Neural crest cell (in vitro differentiated cells): ENCODE measurements around the gene INKA1. TPM values are rescaled to one million over a fixed set of nuclear protein-coding genes. Genes with fewer than 3 reads are reported as not detected.

Source experiments
- DNase-seq: peaks from one replicate; pipeline ENCODE4 v3.0.0; 2021; ENCODE audit warnings: low read depth, mixed read lengths, low spot score
- H3K27ac Mint-ChIP-seq: one replicate; pipeline ENCODE4 v1.8.0; 2021; ENCODE audit warnings: mild to moderate bottlenecking, mixed read lengths; ENCODE audit not compliant: unreplicated experiment
- H3K27me3 Mint-ChIP-seq: 2 replicates; pipeline ENCODE4 v1.8.0; 2021; ENCODE audit warnings: low read depth, mild to moderate bottlenecking, mixed read lengths
- H3K36me3 Mint-ChIP-seq: 2 replicates; pipeline ENCODE4 v1.8.0; 2021; ENCODE audit warnings: low read depth, mild to moderate bottlenecking, mixed read lengths
- H3K4me1 Mint-ChIP-seq: 2 replicates; pipeline ENCODE4 v1.8.0; 2021; ENCODE audit warnings: mixed read lengths
- H3K4me3 Mint-ChIP-seq: one replicate; pipeline ENCODE4 v1.8.0; 2021; ENCODE audit warnings: mild to moderate bottlenecking, mixed read lengths
- H3K9me3 Mint-ChIP-seq: 2 replicates; pipeline ENCODE4 v1.8.0; 2021; ENCODE audit warnings: mixed read lengths
- microRNA-seq: library from miRNA; unstranded; fragments of <30 nt; microRNA quantifications from one replicate; pipeline ENCODE4, GENCODE V29; 2020
- total RNA-seq: library from RNA; stranded (reverse); gene quantifications from 2 replicates; pipeline ENCODE4 v1.2.1, GENCODE V29; 2021
- TF ChIP-seq, protein P1 (sequence below): fragments of 200-600 bp; sonication (generic); conservative IDR thresholded peaks from 2 replicates; pipeline ENCODE4 v1.5.0; 2021; ENCODE audit warnings: antibody characterized with exemption, mild to moderate bottlenecking

The INKA1 gene
- total RNA-seq, 1 donor from 2014 or later: 17.3 TPM

DNA sequence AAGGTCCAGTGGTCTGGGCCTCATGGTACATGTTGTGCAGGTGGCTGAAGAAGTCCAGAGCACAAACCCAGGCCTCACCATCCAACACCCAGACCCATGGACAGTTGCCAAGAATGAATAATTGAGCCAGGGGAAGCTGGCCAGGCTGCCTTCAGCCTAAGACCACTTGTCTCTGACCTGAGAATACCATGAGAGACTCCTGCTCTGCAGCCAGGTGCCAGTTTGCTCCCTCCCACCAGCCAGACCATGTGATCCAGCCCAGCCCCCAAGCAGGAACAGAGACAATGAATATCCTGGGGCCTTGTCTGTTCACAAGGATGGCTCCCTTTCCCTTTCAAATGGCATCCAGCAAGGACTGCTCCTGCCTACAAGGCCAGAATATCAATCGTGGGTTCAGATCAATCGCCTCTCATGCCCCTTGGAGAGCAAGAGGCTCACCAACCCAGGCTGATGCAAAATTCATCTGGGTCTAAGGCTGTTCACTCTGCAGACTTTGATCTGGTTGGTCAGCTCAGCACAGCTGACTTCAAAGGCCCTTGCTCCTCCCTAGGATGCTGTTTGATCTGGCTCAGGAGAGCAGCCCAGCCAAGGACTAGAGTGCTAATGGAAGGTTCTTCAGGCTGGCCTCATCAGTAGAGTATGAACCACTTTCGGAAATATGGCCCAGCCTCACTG, 39.9 kb downstream of the INKA1 start:
- Mint-ChIP-seq H3K27me3 (no peaks in the 10 kb centered on the region), H3K9me3 (no peaks in the 10 kb centered on the region), H3K27ac (no peak overlapping the region), H3K4me1 (peaks cover 4% of the 10 kb centered on the region), H3K4me3 (no peak overlapping the region), H3K36me3 (peaks cover 7% of the 10 kb centered on the region)
- TF ChIP-seq, protein P1, sequence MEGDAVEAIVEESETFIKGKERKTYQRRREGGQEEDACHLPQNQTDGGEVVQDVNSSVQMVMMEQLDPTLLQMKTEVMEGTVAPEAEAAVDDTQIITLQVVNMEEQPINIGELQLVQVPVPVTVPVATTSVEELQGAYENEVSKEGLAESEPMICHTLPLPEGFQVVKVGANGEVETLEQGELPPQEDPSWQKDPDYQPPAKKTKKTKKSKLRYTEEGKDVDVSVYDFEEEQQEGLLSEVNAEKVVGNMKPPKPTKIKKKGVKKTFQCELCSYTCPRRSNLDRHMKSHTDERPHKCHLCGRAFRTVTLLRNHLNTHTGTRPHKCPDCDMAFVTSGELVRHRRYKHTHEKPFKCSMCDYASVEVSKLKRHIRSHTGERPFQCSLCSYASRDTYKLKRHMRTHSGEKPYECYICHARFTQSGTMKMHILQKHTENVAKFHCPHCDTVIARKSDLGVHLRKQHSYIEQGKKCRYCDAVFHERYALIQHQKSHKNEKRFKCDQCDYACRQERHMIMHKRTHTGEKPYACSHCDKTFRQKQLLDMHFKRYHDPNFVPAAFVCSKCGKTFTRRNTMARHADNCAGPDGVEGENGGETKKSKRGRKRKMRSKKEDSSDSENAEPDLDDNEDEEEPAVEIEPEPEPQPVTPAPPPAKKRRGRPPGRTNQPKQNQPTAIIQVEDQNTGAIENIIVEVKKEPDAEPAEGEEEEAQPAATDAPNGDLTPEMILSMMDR: no peak
- no peak for DNase-seq

DNA sequence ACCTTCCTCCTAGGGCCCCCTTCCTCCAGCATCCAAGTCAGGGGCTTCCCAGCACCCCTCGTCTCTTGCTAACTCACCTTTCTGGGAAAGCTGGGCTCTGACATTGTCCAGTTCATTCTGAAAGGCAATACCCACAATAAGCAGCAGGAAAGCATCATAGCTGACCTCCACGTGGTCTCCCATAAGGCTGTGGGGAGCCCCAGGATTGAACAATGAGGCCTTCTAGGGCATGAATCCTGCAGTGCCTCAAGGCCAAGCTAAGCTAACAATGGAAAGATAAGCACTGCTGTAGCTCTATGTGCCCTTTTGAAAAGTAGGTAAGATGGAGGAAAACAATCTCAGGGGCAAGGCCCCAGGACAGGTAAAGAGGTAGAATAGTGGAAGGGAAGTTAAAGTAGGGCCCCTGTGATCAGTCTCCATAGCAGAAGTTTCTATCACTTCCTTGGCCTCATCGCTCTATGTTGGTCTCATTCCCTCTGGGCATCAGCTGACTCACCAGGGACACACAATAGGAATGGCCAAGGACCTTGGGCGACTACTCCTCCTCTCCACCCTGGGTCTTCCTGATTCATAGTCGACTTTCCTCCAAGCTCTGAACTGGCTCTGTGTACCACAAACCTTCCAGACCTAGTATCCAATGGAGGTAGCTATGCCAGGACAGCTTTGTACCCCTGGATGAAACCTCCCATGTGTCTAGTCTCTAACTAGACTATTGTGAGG, 41.6 kb downstream of the INKA1 start:
- no peak for DNase-seq
- no peaks in the 10 kb centered on the region for H3K4me1 Mint-ChIP-seq
- H3K27ac Mint-ChIP-seq: no peak overlapping the region
- no peaks in the 10 kb centered on the region for H3K9me3 Mint-ChIP-seq
- TF ChIP-seq, protein P1: no peak
- no peaks in the 10 kb centered on the region for H3K27me3 Mint-ChIP-seq
- peaks cover 4% of the 10 kb centered on the region for H3K36me3 Mint-ChIP-seq
- H3K4me3 Mint-ChIP-seq: no peak overlapping the region

DNA sequence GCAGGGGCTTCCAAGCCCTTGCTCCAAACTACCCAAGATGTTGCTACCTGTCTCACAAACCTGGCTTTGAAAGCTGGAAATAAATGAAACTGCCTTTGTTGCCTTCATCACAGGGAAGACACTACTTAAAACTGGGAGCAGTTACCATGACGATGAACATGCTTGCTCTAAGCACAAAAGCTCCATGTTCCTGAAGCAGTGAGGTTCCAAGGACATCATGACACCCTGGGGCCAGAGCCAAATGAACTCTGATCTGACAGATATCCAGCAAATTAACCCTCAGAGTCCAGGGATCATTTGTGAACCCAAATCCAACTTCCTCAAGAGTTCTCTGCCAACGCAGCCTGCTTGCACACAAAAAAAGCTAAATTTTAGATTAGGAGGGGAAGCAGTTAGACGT, 42.6 kb downstream of the INKA1 start:
- Mint-ChIP-seq H3K27ac (no peak overlapping the region), H3K9me3 (no peaks in the 10 kb centered on the region), H3K4me3 (no peak overlapping the region), H3K4me1 (no peaks in the 10 kb centered on the region), H3K27me3 (no peaks in the 10 kb centered on the region), H3K36me3 (peaks cover 4% of the 10 kb centered on the region)
- TF ChIP-seq, protein P1: no peak
- no peak for DNase-seq

Small RNA genes within 50 kb of the gene (microRNA-seq; reads per million reads assigned to microRNA genes)
- gene MIR5193: not detected

Other genes starting within 250 kb of the INKA1 start
- 6.1 and 6.5 TPM in 2 replicates for gene BSN, start 248.8 kb upstream of the INKA1 start, total RNA-seq
- gene APEH, start 128.9 kb upstream of the INKA1 start, total RNA-seq: 150 and 162 TPM in 2 replicates
- 15.0 and 18.1 TPM in 2 replicates for gene MST1, start 113.8 kb upstream of the INKA1 start, total RNA-seq
- 42.4 and 44.9 TPM in 2 replicates for gene RNF123, start 113.7 kb upstream of the INKA1 start, total RNA-seq
- 0.89 and 0.96 TPM in 2 replicates for gene AMIGO3, start 83.6 kb upstream of the INKA1 start, total RNA-seq
- gene GMPPB, start 79.3 kb upstream of the INKA1 start, total RNA-seq: 40.1 and 46.1 TPM in 2 replicates
- 54.9 and 63.3 TPM in 2 replicates for gene IP6K1, start 16.7 kb upstream of the INKA1 start, total RNA-seq
- gene CDHR4, start 3.4 kb upstream of the INKA1 start, total RNA-seq: 0.12 and 0.16 TPM in 2 replicates
- 4.2 and 6.0 TPM in 2 replicates for gene UBA7, start 10.7 kb downstream of the INKA1 start, total RNA-seq
- gene TRAIP, start 53.3 kb downstream of the INKA1 start, total RNA-seq: 33.4 and 38.1 TPM in 2 replicates
- 41.2 and 43.1 TPM in 2 replicates for gene CAMKV, start 66.6 kb downstream of the INKA1 start, total RNA-seq
- gene MST1R, start 100.6 kb downstream of the INKA1 start, total RNA-seq: 1.4 and 2.6 TPM in 2 replicates
- 11.5 and 13.1 TPM in 2 replicates for gene MON1A, start 126.5 kb downstream of the INKA1 start, total RNA-seq
- gene RBM6, start 136.9 kb downstream of the INKA1 start, total RNA-seq: 117 and 128 TPM in 2 replicates